ENCODE results near the gene DNAJC5G. TPM values are rescaled to one million over a fixed set of nuclear protein-coding genes. Genes with fewer than 3 reads are reported as not detected.

DNAJC5G gene
- total RNA-seq, 2 donors from 2014 or later = not detected

DNA sequence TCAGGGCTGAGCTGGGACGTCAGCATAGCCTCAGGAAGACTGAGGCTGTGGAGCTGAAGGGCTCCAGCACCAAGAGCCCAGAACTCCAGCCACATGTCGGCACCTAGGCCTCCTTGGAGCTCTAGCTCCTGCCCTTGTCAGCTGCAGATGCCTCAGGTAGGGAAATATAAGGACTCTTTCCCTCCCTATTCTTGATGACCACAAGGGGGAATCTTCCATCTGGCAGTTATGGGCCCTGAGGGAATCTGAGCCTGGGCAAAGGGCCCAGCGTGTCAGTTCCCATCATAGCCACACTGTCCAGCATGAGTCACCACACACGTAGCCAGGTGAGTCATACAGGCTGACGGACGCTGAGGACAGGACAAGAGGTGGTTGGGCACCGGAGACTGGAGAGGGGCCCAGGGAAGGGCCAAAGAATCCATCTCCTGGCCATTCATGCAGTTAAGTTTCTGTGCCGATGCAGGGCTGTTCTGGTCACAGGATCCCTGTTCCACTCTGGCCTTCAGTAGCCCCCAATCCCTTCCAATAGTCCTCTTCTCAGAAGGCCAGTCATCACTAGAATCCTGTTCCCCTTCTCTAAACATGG is 45.8 kb downstream of the DNAJC5G start:
- H3K9ac ChIP-seq (ENCODE audit: low read depth in 2 of 2, low read length in 2 of 2) = no peak overlapping the region
- DNase-seq = peak; percentile 50
- no peaks in the 10 kb centered on the region for H3K36me3 ChIP-seq
- no peaks in the 10 kb centered on the region for H3K9me3 ChIP-seq
- H3K4me3 ChIP-seq = no peak overlapping the region
- H3K4me1 ChIP-seq = peaks cover 14% of the 10 kb centered on the region
- intact Hi-C loops (cut with DNase I) = no loop called here
- TF ChIP-seq, protein P1, sequence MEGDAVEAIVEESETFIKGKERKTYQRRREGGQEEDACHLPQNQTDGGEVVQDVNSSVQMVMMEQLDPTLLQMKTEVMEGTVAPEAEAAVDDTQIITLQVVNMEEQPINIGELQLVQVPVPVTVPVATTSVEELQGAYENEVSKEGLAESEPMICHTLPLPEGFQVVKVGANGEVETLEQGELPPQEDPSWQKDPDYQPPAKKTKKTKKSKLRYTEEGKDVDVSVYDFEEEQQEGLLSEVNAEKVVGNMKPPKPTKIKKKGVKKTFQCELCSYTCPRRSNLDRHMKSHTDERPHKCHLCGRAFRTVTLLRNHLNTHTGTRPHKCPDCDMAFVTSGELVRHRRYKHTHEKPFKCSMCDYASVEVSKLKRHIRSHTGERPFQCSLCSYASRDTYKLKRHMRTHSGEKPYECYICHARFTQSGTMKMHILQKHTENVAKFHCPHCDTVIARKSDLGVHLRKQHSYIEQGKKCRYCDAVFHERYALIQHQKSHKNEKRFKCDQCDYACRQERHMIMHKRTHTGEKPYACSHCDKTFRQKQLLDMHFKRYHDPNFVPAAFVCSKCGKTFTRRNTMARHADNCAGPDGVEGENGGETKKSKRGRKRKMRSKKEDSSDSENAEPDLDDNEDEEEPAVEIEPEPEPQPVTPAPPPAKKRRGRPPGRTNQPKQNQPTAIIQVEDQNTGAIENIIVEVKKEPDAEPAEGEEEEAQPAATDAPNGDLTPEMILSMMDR (IDR thresholded peaks at IDR 0.05) = peak; percentile 19
- no peak overlapping the region for H3K27ac ChIP-seq
- no peaks in the 10 kb centered on the region for H3K27me3 ChIP-seq

DNA sequence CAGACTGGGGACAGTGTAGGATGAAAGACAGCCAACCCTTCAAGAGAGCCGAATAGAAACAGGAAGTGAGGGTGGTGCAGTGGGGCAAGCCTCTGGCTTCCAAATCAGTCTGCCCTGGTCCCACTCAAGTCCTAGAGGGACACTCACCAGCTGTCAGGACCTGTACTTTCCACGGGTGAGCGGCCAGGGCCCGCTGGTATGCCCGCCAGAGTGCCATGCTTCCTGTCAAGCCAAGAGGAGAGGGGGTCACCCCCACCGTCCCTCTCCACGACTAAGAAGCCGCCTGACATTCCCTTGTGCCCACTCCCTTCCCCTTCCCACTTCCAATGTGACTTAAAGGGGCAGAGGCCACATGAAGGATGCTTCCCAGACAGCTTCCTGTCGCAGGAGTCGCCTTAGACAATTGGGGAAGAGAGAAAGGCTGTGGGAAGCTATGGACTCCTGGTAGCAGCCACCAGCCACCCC is 47.1 kb downstream of the DNAJC5G start:
- TF ChIP-seq, protein P1 (IDR thresholded peaks at IDR 0.05) = no peak
- Histone ChIP-seq H3K27ac (peak overlapping the region; percentile 86), H3K9ac (ENCODE audit: low read depth in 2 of 2, low read length in 2 of 2) (peak overlapping the region; percentile 67 to 93), H3K27me3 (no peaks in the 10 kb centered on the region), H3K9me3 (no peaks in the 10 kb centered on the region), H3K4me1 (peaks cover 14% of the 10 kb centered on the region), H3K36me3 (peaks cover 9% of the 10 kb centered on the region), H3K4me3 (peak overlapping the region; percentile 78)
- peak; percentile 21 for DNase-seq
- intact Hi-C loops (cut with DNase I) = no loop called here

DNA sequence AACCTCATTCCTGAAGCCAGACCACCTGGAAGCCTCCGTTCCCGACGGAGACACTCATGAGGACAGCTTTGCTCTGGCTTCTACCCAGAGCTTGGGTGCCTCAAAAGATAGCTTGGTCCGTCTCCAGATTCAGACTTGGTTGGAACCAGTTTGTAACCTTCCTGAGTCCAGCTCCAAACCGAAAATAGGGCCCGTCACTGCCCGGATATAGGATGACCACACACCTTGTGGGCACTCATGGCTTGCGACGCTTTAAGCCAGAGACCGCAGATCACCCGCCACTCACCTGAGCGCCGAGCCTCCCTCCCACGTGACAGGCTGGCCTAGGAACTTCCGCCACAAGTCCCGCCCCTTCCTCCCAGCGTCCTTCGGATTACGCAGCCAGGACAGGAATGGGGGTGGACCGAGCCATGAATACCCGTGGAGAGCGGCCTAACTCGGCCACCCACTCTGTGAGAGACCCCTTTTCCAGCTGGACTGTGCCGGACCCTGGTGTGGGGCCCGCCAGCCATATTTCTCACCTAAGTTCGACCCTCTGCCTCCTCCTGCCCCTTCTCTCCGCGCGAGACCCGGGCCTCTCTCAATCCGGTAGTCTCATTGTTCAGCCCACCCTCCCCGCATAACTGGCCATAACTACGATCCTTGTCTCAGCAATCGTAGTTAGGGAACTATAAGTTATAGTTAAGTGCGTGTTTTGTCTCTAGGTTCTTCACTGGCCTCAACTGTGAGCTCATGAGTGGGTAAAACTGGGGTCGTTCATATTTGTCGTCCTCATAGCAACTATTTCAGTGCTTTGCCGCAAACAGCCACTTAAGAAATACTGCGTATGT is 47.7 kb downstream of the DNAJC5G start, which contains the start of gene MPV17:
MPV17 (minus strand) TSS at position 332 of the 830 bp plus-strand sequence. CDS start 580 bp downstream, outside the sequence.
- peaks cover 9% of the 10 kb centered on the region for H3K36me3 ChIP-seq
- DNase-seq = peak; percentile 95
- TF ChIP-seq, protein P1 (IDR thresholded peaks at IDR 0.05) = no peak
- intact Hi-C loops (cut with DNase I) = no loop called here
- H3K4me1 ChIP-seq = peaks cover 14% of the 10 kb centered on the region
- no peaks in the 10 kb centered on the region for H3K9me3 ChIP-seq
- H3K27ac ChIP-seq = peak within 1 kb of the TSS; percentile 86
- H3K4me3 ChIP-seq = peak within 1 kb of the TSS; percentile 78
- H3K9ac ChIP-seq (ENCODE audit: low read depth in 2 of 2, low read length in 2 of 2) = peak within 1 kb of the TSS; percentile 83 to 93
- H3K27me3 ChIP-seq = no peaks in the 10 kb centered on the region

DNA sequence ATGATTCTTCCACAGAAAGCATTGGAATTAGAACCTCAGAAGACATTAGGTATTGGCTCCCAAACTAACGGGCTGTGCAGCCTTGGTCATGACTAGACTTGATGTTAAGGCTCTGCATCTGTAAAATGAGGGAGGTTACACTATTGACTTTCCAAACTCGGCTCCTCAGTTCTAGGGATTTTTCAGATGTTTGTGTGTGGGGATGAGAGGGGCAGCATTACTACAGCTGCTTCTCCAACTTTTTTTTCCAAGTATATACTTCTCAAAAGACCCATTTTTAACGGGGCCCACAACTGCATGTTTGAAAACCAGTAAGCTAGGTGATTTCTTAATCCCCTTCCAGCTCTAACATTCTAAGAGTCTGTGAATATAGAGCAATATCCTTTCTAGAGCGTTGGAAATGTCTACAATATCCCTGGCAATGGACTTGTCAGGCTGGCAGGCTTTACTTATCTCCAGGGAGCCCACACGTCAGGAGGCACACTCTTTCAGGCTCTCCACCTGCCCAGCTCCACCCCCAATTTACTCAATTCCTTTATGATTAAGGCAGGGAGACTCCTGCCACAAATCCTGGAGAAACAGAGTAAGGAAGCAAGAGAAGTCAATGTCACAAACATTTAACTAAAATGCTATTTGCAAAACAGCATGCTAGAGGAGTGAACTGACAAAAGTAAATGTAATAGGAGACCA is 48.5 kb downstream of the DNAJC5G start:
- H3K9ac ChIP-seq (ENCODE audit: low read depth in 2 of 2, low read length in 2 of 2) = peak overlapping the region; percentile 83 to 93
- TF ChIP-seq, protein P1 (IDR thresholded peaks at IDR 0.05) = no peak
- H3K4me1 ChIP-seq = peaks cover 14% of the 10 kb centered on the region
- H3K9me3 ChIP-seq = no peaks in the 10 kb centered on the region
- H3K27ac ChIP-seq = peak overlapping the region; percentile 86
- no peaks in the 10 kb centered on the region for H3K27me3 ChIP-seq
- intact Hi-C loops (cut with DNase I) = no loop called here
- peaks cover 9% of the 10 kb centered on the region for H3K36me3 ChIP-seq
- peak overlapping the region; percentile 78 for H3K4me3 ChIP-seq
- no peak for DNase-seq

DNA sequence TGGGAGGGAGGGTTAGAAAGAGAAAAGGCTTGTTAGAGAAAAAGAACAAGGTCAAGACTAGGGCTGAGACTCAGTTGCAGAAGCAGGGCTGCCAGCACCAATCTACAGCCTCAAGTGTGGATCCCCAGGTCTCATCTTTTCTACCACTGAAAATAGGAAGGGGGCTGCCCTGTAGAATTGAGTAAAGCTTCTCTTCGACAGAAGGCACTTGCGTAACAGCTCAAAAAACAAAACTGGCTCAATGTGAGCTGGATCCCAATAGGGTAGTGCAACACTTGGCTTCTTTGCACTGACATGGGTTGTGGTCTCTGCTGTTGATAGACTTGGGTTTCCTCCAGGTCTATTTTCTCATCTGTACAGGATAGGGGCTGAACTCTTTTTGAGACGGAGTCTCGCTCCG is 49.5 kb downstream of the DNAJC5G start:
- Histone ChIP-seq H3K4me1 (peaks cover 14% of the 10 kb centered on the region), H3K9ac (ENCODE audit: low read depth in 2 of 2, low read length in 2 of 2) (no peak overlapping the region), H3K27me3 (no peaks in the 10 kb centered on the region), H3K27ac (no peak overlapping the region), H3K9me3 (no peaks in the 10 kb centered on the region), H3K4me3 (no peak overlapping the region), H3K36me3 (peaks cover 9% of the 10 kb centered on the region)
- intact Hi-C loops (cut with DNase I) = no loop called here
- DNase-seq = no peak
- TF ChIP-seq, protein P1 (IDR thresholded peaks at IDR 0.05) = no peak

Data from colonic mucosa (tissue), 4 donors.